ENCODE results near the gene TOP1.
A peak's percentile ranks its signal among the peaks of the same experiment; 100 is the strongest.

TOP1 gene

GRCh38 chr20:41058674-41059635, 30.3 kb downstream of the TOP1 start:
- DNase-seq = no peak

- DNase-seq = no peak
Observed at GRCh38 chr20:41061155-41061554, 32.5 kb downstream of the TOP1 start.

GRCh38 chr20:41063442-41063841, 34.8 kb downstream of the TOP1 start:
- no peak for DNase-seq

GRCh38 chr20:41064377-41064776, 35.8 kb downstream of the TOP1 start:
- no peak for DNase-seq

- no peak for DNase-seq
Observed at GRCh38 chr20:41065716-41066115, 37.1 kb downstream of the TOP1 start.

- DNase-seq = no peak
Observed at GRCh38 chr20:41068806-41069205, 40.2 kb downstream of the TOP1 start.

GRCh38 chr20:41072190-41072863, 43.7 kb downstream of the TOP1 start:
- no peak for DNase-seq

- no peak for DNase-seq
Observed at GRCh38 chr20:41072915-41073314, 44.3 kb downstream of the TOP1 start.

- DNase-seq = no peak
Observed at GRCh38 chr20:41074441-41074840, 45.8 kb downstream of the TOP1 start.

GRCh38 chr20:41076776-41077175, 48.2 kb downstream of the TOP1 start:
- no peak for DNase-seq

- DNase-seq = no peak
Observed at GRCh38 chr20:41078329-41078728, 49.7 kb downstream of the TOP1 start.

- DNase-seq = no peak
Observed at GRCh38 chr20:41079066-41079465, 50.4 kb downstream of the TOP1 start.

- DNase-seq = no peak
Observed at GRCh38 chr20:41080866-41081265, 52.2 kb downstream of the TOP1 start.

- DNase-seq = no peak
Observed at GRCh38 chr20:41081276-41081814, 52.7 kb downstream of the TOP1 start.

- no peak for DNase-seq
Observed at GRCh38 chr20:41082306-41082705, 53.7 kb downstream of the TOP1 start.

- DNase-seq = no peak
Observed at GRCh38 chr20:41085606-41086005, 57.0 kb downstream of the TOP1 start.

GRCh38 chr20:41086402-41087324, 58.0 kb downstream of the TOP1 start:
- peak; percentile 76 for DNase-seq

GRCh38 chr20:41087325-41087685, 58.7 kb downstream of the TOP1 start:
- no peak for DNase-seq

- DNase-seq = peak; percentile 26
Observed at GRCh38 chr20:41087777-41088176, 59.2 kb downstream of the TOP1 start.

GRCh38 chr20:41089555-41089954, 60.9 kb downstream of the TOP1 start:
- DNase-seq = no peak

- DNase-seq = no peak
Observed at GRCh38 chr20:41091927-41092326, 63.3 kb downstream of the TOP1 start.

GRCh38 chr20:41094353-41095055, 65.9 kb downstream of the TOP1 start:
- no peak for DNase-seq

Data from COR-L47 (cell line).